GM19324 (cell line): ENCODE results near the gene PARD3.
"Not testable (repeated sequence)": the region's sequence is repeated elsewhere in the genome, so short reads cannot be mapped to it uniquely, and the experiment has no call there.

Experiments used
- ATAC-seq: cut with Tn5 transposase; IDR thresholded peaks from one replicate; pipeline ENCODE4 v1.9.1; 2021; ENCODE audit warnings: mild to moderate bottlenecking, moderate library complexity; ENCODE audit not compliant: unreplicated experiment, low FRiP score

PARD3 gene

GRCh38 chr10:34721208-34721840 lies 93.8 kb downstream of the PARD3 start:
- no peak for ATAC-seq

- no peak for ATAC-seq
Measured at GRCh38 chr10:34719746-34720145, 95.3 kb downstream of the PARD3 start.

DNA sequence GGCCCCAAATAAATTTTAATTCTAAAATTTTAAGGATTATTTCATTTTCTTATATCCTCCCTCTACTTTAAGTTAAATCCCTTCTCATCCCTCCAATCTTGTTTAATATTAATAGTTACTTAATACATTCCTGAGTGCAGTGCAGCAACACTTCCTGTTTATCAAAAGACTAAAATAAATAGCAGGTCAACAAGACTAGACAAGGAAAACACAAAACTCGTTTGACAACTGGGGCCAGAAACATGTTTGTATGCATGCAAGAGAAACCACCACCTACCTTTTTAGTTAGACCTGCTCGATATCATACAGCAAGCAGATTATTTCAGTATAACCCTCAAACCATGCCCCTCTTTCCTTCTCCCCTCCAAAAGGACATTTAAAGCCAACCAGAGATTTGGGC lies 95.8 kb downstream of the PARD3 start:
- ATAC-seq = no peak

- ATAC-seq = no peak
Measured at GRCh38 chr10:34717429-34717828, 97.7 kb downstream of the PARD3 start.

DNA sequence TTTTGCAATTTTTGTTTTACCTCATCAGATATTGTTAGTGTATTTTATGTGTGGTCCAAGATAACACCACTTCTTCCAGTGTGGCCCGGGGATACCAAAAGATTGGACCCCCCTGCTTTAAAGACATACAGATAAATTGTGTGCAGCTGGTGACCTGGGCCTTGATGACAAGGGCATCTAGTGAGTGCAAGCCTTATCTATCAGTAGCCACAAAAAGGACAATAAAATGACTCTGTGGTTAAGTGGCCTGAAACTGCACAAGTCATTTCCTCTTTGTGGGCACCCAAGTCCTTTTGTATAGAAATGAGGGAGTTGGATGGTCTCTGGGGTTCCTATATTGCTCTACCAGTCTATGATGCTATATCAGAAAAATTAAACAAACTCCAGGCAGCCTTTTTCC lies 98.1 kb downstream of the PARD3 start:
- no peak for ATAC-seq

DNA sequence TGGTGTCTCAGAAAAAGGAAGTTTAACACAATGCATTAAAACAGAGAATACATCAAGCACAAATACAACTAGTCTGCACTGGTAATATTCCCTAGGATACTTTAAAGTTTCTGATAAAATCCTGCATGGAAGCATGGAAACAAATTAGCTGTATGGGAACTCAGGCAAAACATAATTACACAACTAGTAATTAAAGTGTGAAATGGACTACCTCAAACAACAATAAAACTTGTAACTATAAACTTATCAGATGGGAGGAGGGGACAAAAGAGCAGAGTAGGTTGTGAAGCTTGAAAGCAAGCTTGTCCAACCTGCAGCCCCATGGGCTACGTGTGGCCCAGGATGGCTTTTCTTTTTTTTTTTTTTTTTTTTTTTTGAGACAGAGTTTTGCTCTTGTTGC lies 98.9 kb downstream of the PARD3 start:
- ATAC-seq = no peak

GRCh38 chr10:34715511-34716187 lies 99.4 kb downstream of the PARD3 start:
- ATAC-seq = no peak

GRCh38 chr10:34713875-34714274 lies 101.2 kb downstream of the PARD3 start:
- ATAC-seq = no peak

GRCh38 chr10:34711500-34711899 lies 103.6 kb downstream of the PARD3 start:
- ATAC-seq = no peak

- no peak for ATAC-seq
Measured at GRCh38 chr10:34710391-34710751, 104.7 kb downstream of the PARD3 start.

- ATAC-seq = no peak
Measured at GRCh38 chr10:34709637-34710390, 105.3 kb downstream of the PARD3 start.

- no peak for ATAC-seq
Measured at GRCh38 chr10:34707656-34708055, 107.4 kb downstream of the PARD3 start.

DNA sequence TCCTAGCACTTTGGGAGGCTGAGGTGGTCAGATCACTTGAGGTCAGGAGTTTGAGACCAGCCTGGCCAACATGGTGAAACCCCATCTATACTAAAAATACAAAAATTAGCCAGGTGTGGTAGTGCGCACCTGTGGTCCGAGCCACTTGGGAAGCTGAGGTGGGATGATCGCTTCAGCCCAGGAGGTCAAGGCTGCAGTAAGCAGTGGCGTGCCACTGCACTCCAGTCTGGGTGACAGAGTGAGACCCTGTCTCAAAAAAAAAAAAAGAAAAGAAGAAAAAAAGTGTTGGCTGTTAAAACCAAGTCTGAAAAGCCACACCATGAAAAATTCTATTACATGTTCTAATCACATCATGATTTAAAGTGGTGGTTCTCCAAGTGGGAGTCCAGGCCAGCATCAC lies 108.1 kb downstream of the PARD3 start:
- not testable (repeated sequence) for ATAC-seq

GRCh38 chr10:34706147-34706546 lies 108.9 kb downstream of the PARD3 start:
- ATAC-seq = no peak

DNA sequence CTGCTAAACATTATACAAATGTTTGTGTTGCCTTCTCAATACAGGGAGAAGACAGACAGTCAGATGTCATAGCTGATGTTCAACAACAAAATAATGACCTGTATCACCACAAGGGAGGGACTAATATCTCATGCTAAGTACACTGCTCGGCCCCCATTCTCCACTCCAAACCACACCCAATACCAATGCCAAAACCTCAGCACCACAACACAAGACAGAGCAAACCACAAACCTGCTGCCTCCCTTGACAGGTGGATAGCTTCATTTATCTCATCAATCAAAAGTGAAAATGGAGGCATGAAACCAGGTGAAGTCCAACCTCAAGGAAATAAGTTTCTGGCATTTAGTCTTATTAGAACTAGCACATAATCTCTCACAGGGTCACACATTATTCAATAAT lies 109.5 kb downstream of the PARD3 start:
- no peak for ATAC-seq

GRCh38 chr10:34704526-34705184 lies 110.4 kb downstream of the PARD3 start:
- no peak for ATAC-seq

GRCh38 chr10:34702982-34703381 lies 112.1 kb downstream of the PARD3 start:
- no peak for ATAC-seq

GRCh38 chr10:34702093-34702937 lies 112.8 kb downstream of the PARD3 start:
- no peak for ATAC-seq

- ATAC-seq = no peak
Measured at GRCh38 chr10:34701194-34701593, 113.9 kb downstream of the PARD3 start.

- not testable (repeated sequence) for ATAC-seq
Measured at GRCh38 chr10:34700752-34701151, 114.3 kb downstream of the PARD3 start.
